AG04450 (cell line): ENCODE data around the gene XG. TPM values are rescaled to one million over a fixed set of nuclear protein-coding genes. Genes with fewer than 3 reads are reported as not detected.
"Not testable (repeated sequence)": the region's sequence is repeated elsewhere in the genome, so short reads cannot be mapped to it uniquely, and the experiment has no call there.

Experiments
- CTCF ChIA-PET: fragments of 300-600, 350-600 bp; formaldehyde crosslinking; extraction: SDS; loops from one replicate; lab custom pipeline; 2022; ENCODE audit warnings: antibody characterized with exemption, inconsistent platforms; lab: Charles Lee
- POLR2A ChIA-PET: fragments of 350-600 bp; formaldehyde crosslinking; extraction: SDS; loops from one replicate; lab custom pipeline; 2021; ENCODE audit warnings: antibody characterized with exemption, inconsistent platforms; lab: Yijun Ruan, JAX
- DNase-seq: peaks from one replicate; pipeline ENCODE4 v3.0.0-alpha.2; 2011; ENCODE audit warnings: low read depth, low spot score
- H3K27ac ChIP-seq: one replicate; pipeline ENCODE4 v1.5.1; 2012; ENCODE audit warnings: low read depth, low read length, control low read depth
- H3K27me3 ChIP-seq: one replicate; pipeline ENCODE4 v1.6.0; 2012; ENCODE audit warnings: low read length; ENCODE audit not compliant: control insufficient read depth, insufficient read depth
- H3K4me3 ChIP-seq: 2 replicates; pipeline ENCODE4 v1.5.1; 2011; ENCODE audit warnings: mild to moderate bottlenecking, low read depth, low read length, control low read depth
- H3K9me3 ChIP-seq: 2 replicates; pipeline ENCODE4 v1.5.1; 2012; ENCODE audit warnings: low read length; ENCODE audit not compliant: control insufficient read depth, insufficient read depth
- polyA plus RNA-seq: library from polyadenylated mRNA; depleted of rRNA; stranded (reverse); fragments of >200 nt; gene quantifications from 2 replicates; pipeline ENCODE4 v1.2.3, GENCODE V29; 2011
- TF ChIP-seq, protein P1 (sequence below): IDR thresholded peaks from 2 replicates; pipeline ENCODE4 v1.5.1; 2011; ENCODE audit warnings: low read depth, low read length, control low read depth, inconsistent platforms

The XG gene
- polyA plus RNA-seq, 1 experiment: not detected

DNA sequence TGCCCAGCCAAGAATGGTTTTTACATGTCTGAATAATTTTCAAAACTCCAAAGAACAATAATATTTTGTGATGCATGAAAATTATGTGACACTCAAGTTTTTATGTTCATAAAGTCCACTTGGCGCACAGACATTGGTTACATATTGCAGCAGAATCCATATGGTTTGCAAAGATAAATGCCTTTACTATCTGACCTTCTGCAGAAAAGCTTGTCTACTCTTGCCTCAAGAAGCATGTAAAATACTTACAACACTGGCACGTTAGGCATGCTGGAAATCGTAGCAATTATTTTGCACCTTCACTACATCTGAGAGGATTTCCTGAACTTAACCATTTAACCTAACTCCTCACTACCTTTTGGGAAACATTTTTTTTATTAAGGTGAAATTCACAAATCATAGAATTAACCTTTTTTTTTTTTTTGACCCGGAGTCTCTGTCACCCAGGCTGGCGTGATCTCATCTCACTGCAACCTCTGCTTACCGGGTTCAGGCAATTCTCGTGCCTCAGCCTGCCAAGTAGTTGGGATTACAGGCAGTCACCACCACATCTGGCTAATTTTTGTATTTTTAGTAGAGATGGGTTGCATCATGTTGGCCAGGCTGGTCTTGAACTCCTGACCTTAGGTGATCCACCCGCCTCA is 3.5 kb upstream of the XG start:
- H3K27me3 ChIP-seq: no peaks in the 10 kb centered on the region
- H3K9me3 ChIP-seq: no peaks in the 10 kb centered on the region
- no peak for DNase-seq
- H3K27ac ChIP-seq: no peak overlapping the region
- POLR2A ChIA-PET: no interaction called here
- TF ChIP-seq, protein P1, sequence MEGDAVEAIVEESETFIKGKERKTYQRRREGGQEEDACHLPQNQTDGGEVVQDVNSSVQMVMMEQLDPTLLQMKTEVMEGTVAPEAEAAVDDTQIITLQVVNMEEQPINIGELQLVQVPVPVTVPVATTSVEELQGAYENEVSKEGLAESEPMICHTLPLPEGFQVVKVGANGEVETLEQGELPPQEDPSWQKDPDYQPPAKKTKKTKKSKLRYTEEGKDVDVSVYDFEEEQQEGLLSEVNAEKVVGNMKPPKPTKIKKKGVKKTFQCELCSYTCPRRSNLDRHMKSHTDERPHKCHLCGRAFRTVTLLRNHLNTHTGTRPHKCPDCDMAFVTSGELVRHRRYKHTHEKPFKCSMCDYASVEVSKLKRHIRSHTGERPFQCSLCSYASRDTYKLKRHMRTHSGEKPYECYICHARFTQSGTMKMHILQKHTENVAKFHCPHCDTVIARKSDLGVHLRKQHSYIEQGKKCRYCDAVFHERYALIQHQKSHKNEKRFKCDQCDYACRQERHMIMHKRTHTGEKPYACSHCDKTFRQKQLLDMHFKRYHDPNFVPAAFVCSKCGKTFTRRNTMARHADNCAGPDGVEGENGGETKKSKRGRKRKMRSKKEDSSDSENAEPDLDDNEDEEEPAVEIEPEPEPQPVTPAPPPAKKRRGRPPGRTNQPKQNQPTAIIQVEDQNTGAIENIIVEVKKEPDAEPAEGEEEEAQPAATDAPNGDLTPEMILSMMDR: no peak
- CTCF ChIA-PET: no interaction called here
- H3K4me3 ChIP-seq: no peak overlapping the region

DNA sequence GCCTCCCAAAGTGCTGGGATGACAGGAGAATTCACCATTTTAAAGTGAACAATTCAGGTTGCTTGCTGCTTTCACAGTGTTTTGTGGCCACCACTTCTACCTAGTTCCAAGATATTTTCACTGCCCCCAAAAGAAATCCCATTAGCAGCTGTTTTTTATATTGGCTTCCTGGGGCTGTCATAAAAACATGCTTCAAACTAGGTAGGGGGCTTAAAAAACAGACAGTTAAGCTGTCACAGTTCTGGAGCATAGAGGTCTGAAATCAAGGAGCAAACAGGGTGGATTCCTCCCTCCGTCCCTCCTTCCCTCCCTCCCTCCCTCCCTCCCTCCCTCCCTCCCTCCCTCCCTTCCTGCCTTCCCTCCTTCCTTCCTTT is 3.0 kb upstream of the XG start:
- Histone ChIP-seq H3K27ac (no peak overlapping the region), H3K9me3 (no peaks in the 10 kb centered on the region), H3K4me3 (no peak overlapping the region), H3K27me3 (no peaks in the 10 kb centered on the region)
- POLR2A ChIA-PET: no interaction called here
- CTCF ChIA-PET: no interaction called here
- no peak for DNase-seq
- TF ChIP-seq, protein P1: no peak

DNA sequence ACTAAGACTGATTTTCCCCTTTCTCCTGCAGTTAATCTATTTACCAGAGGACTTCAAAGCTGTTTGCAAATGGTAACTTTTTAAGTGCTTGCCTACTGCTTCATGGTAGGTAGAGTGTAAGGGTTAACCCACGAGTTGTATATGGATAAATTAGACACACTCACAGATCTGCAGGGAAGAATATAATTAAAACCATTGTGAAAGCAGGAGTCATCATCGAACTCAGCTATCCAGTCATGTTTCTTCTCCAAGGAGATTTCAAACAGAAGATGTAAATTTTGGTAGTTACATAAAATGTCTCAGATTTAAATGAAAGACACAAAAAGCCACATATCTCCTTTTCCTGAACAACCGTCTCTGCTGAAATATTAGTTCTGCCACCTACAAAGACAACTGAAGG is 549 bp upstream of the XG start:
- H3K4me3 ChIP-seq: no peak overlapping the region
- no peaks in the 10 kb centered on the region for H3K27me3 ChIP-seq
- POLR2A ChIA-PET: no interaction called here
- no peaks in the 10 kb centered on the region for H3K9me3 ChIP-seq
- H3K27ac ChIP-seq: no peak overlapping the region
- no peak for DNase-seq
- TF ChIP-seq, protein P1: no peak
- CTCF ChIA-PET: no interaction called here

DNA sequence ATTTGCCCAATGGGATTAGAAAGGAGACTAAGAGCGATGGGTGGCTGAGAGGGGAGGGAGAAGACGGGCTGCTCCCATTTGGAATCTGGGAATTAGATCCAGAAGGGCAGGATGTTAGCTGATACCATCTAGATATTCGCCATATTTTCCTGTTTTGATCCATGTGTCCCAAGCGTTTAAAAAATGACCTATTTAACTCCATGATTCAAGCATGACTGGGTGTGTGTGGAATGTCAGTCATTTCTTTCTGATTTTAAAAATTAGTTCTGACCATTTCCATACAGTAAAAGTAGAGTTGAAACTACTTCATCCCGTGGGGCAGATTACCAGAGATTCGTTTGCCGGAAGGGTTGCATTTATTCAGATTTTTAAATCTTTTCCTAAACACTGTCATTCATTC is 601 bp downstream of the XG start:
- H3K4me3 ChIP-seq, POLR2A ChIA-PET, H3K9me3 ChIP-seq, H3K27ac ChIP-seq, H3K27me3 ChIP-seq, DNase-seq, CTCF ChIA-PET: not testable (repeated sequence)

DNA sequence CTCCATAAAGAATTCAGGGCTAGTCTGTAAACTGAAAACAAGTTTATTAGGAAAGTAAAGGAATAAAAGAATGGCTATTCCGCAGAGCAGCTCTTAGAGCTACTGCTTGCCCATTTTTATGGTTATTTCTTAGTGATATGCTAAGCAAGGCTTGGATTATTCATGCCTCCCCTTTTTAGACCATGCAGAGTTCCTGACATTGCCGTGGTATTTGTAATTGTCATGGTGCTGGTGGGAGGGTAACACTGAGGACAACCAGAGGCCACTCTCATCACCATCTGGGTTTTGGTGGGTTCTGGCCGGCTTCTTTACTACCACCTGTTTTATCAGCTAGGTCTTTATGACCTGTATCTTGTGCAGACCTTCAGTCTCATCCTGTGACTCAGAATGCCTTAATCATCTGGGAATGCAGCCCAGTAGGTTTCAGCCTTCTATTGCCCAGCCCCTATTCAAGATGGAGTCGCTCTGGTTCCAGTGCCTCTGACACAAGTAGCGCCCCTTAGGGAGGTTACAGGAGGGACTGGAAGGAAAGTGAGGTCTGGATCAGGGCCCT is 3.4 kb downstream of the XG start:
- POLR2A ChIA-PET, H3K27me3 ChIP-seq, H3K4me3 ChIP-seq, H3K9me3 ChIP-seq, H3K27ac ChIP-seq, DNase-seq, CTCF ChIA-PET: not testable (repeated sequence)

DNA sequence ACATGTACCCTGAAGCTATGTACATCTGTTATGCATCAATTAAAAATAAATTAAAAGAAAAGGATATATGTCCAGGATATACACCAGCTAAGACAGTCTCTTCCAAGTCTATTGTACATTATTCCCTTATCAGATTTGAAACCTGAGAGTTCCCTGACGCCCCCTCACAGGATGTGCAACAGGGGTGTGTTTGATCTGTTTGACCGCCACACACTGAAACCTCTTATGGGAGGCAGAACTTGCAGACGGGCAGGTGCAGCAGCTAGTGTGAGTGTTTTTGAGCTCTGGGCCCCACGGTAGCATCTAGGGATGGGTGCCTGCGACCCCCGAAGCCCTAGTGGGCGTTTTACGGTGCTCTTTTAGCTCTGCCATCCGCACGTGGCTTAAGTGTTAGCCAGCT is 4.7 kb downstream of the XG start:
- ChIA-PET CTCF (no interaction called here), POLR2A (no interaction called here)
- Histone ChIP-seq H3K27ac (no peak overlapping the region), H3K9me3 (peaks cover 2% of the 10 kb centered on the region; the same call in 1 of the 2 replicates), H3K27me3 (peaks cover 2% of the 10 kb centered on the region), H3K4me3 (no peak overlapping the region)
- TF ChIP-seq, protein P1: no peak
- DNase-seq: no peak
